Measurements from ENCODE around the gene FOXJ3. TPM values are rescaled to one million over a fixed set of nuclear protein-coding genes. Genes with fewer than 3 reads are reported as not detected.

FOXJ3 gene
- total and polyA plus RNA-seq, 7 donors: 14.4 to 53.8 (median 39.9) TPM

- Histone ChIP-seq H3K36me3 (no peaks in the 10 kb centered on the region), H3K27me3 (no peaks in the 10 kb centered on the region), H3K4me1 (peaks cover 0 to 68% (median 42%) of the 10 kb centered on the region in 4 donors), H3K27ac (no peak overlapping the region), H3K4me3 (no peak overlapping the region), H3K9me3 (no peaks in the 10 kb centered on the region)
- TF ChIP-seq POLR2A (IDR thresholded peaks at IDR 0.05): no peak
- TF ChIP-seq, protein P1, sequence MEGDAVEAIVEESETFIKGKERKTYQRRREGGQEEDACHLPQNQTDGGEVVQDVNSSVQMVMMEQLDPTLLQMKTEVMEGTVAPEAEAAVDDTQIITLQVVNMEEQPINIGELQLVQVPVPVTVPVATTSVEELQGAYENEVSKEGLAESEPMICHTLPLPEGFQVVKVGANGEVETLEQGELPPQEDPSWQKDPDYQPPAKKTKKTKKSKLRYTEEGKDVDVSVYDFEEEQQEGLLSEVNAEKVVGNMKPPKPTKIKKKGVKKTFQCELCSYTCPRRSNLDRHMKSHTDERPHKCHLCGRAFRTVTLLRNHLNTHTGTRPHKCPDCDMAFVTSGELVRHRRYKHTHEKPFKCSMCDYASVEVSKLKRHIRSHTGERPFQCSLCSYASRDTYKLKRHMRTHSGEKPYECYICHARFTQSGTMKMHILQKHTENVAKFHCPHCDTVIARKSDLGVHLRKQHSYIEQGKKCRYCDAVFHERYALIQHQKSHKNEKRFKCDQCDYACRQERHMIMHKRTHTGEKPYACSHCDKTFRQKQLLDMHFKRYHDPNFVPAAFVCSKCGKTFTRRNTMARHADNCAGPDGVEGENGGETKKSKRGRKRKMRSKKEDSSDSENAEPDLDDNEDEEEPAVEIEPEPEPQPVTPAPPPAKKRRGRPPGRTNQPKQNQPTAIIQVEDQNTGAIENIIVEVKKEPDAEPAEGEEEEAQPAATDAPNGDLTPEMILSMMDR (IDR thresholded peaks at IDR 0.05): no peak
- intact Hi-C loops (cut with DNase I): no loop called here
- WGBS, 2 donors: 68 to 91% methylated on average over 2 of the region's 2 CpGs
- DNase-seq: no peak
Measured at GRCh38 chr1:42325014-42325402, 10.0 kb downstream of the FOXJ3 start.

DNA sequence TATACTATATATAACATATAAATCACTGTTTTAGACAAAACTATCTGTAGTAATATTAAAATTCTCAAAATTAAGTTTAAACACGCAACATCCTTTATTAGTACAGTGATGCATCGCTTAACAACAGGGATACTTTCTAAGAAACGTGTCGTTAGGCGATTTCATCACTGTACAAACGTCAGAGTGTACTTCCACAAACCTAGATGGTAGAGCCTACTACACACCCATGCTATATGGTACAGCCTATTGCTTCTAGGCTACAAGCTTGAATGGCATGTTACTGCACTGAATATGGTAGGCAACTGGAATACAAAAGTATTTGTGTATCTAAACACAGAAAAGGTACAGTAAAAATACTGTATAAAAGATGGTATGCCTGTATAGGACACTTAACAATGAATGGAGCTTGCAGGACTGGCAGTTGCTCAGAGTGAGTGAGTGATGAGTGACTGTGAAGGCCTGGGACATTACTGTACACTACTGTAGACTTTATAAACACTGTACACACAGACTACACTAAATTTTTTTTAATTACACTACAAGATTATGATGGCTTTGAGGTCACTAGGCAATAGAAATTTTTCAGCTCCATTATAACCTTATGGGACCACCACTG is 10.5 kb downstream of the FOXJ3 start:
- Histone ChIP-seq H3K27me3 (no peaks in the 10 kb centered on the region), H3K4me1 (peaks cover 0 to 73% (median 45%) of the 10 kb centered on the region in 4 donors), H3K9me3 (no peaks in the 10 kb centered on the region), H3K27ac (no peak overlapping the region), H3K4me3 (no peak overlapping the region), H3K36me3 (no peaks in the 10 kb centered on the region)
- intact Hi-C loops (cut with DNase I): no loop called here
- 84 to 88% methylated on average over 6 of the region's 6 CpGs for WGBS, 2 donors
- TF ChIP-seq, protein P1 (IDR thresholded peaks at IDR 0.05): no peak
- TF ChIP-seq POLR2AphosphoS5 (IDR thresholded peaks at IDR 0.05) (no peak), POLR2A (IDR thresholded peaks at IDR 0.05) (no peak), EP300 (IDR thresholded peaks at IDR 0.05) (no peak)
- DNase-seq: no peak

DNA sequence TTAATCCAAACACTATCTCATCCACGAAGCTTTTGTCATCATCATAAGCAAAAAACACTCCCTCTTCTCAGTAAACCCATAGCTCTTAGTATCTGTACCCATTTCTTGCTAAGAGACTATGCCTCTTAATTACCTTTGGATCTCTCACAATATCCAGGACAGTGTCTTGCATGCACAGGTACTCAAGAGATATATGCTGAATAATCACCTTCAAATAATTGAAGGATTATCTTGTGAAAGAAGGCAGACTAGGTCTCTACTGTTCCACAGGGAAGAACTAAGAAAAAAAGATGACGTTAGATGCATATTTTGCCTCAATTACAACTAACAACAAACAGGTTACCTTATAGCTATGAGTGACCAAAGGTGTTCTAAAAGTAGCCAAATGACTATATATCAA is 11.5 kb downstream of the FOXJ3 start:
- Histone ChIP-seq H3K4me3 (no peak overlapping the region), H3K27ac (peak overlapping the region in 2 of 4 donors; percentile 50 to 66), H3K27me3 (no peaks in the 10 kb centered on the region), H3K36me3 (no peaks in the 10 kb centered on the region), H3K4me1 (peaks cover 0 to 83% (median 53%) of the 10 kb centered on the region in 4 donors), H3K9me3 (no peaks in the 10 kb centered on the region)
- DNase-seq: no peak
- WGBS, 2 donors: 79 to 85% methylated on average over 2 of the region's 2 CpGs
- no peak for TF ChIP-seq POLR2AphosphoS5 (IDR thresholded peaks at IDR 0.05)
- no peak for TF ChIP-seq EP300 (IDR thresholded peaks at IDR 0.05)
- no peak for TF ChIP-seq POLR2A (IDR thresholded peaks at IDR 0.05)
- TF ChIP-seq, protein P1 (IDR thresholded peaks at IDR 0.05): no peak
- intact Hi-C loops (cut with DNase I): no loop called here

GRCh38 chr1:42322577-42322976 is 12.5 kb downstream of the FOXJ3 start:
- Histone ChIP-seq H3K27me3 (no peaks in the 10 kb centered on the region), H3K36me3 (no peaks in the 10 kb centered on the region), H3K4me3 (no peak overlapping the region), H3K27ac (peak overlapping the region; percentile 17 to 66 (median 48)), H3K4me1 (peaks cover 0 to 83% (median 55%) of the 10 kb centered on the region in 4 donors), H3K9me3 (no peaks in the 10 kb centered on the region)
- WGBS, 2 donors: 0 to 38% methylated on average over 1 of the region's 1 CpG
- TF ChIP-seq POLR2AphosphoS5 (IDR thresholded peaks at IDR 0.05) (peak in 1 of 4 donors; percentile 10), POLR2A (IDR thresholded peaks at IDR 0.05) (no peak), EP300 (IDR thresholded peaks at IDR 0.05) (no peak)
- TF ChIP-seq, protein P1 (IDR thresholded peaks at IDR 0.05): no peak
- intact Hi-C loops (cut with DNase I): no loop called here
- no peak for DNase-seq

DNA sequence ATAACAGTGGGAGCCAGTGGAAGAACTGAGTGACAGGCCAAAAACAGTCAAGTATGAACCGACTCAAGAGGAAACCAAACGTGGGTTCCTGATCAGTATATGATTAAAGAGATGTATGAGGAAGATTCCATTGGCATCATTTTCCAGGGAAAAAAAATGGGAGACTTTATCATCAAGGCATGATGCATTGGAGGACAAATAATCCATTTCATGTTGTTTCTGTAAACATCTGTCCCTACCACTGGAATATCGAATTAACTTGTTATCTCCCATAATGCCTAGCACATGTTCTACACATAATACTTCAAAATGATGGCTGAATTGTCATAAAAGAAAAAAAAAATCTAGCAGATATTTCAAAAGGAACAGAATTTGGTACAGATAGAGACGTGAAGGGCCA is 13.3 kb downstream of the FOXJ3 start:
- no peak for DNase-seq
- Histone ChIP-seq H3K4me3 (no peak overlapping the region), H3K27me3 (no peaks in the 10 kb centered on the region), H3K27ac (peak overlapping the region in 3 of 4 donors; percentile 47 to 66 (median 50)), H3K36me3 (no peaks in the 10 kb centered on the region), H3K4me1 (peaks cover 0 to 84% (median 56%) of the 10 kb centered on the region in 4 donors), H3K9me3 (no peaks in the 10 kb centered on the region)
- TF ChIP-seq, protein P1 (IDR thresholded peaks at IDR 0.05): no peak
- TF ChIP-seq POLR2A (IDR thresholded peaks at IDR 0.05): no peak
- TF ChIP-seq POLR2AphosphoS5 (IDR thresholded peaks at IDR 0.05): no peak
- TF ChIP-seq EP300 (IDR thresholded peaks at IDR 0.05): no peak
- 66 to 70% methylated on average over 4 of the region's 4 CpGs for whole genome bisulfite sequencing, 2 donors
- intact Hi-C loops (cut with DNase I): no loop called here

Measured in sigmoid colon (tissue), 7 donors.